Esophagus squamous epithelium (tissue), 4 donors: ENCODE data around the gene ARF3.

Experiments
- CTCF ChIP-seq, 6 experiments: fragments of 450-650 bp in 4 of 6; fragments of 200-600 bp in 2 of 6; sonication (generic) in 2 of 6; IDR thresholded peaks; one replicate each; pipeline ENCODE4 v1.5.1; 2016 to 2019; ENCODE audit warnings: antibody characterized with exemption in 6 of 6, mild to moderate bottlenecking in 4 of 6, moderate library complexity in 4 of 6
- POLR2A ChIP-seq, 4 donors: fragments of 450-650 bp; IDR thresholded peaks; one replicate each; pipeline ENCODE4 v1.6.1; 2017; ENCODE audit warnings: antibody characterized with exemption in 4 of 4, mild to moderate bottlenecking in 4 of 4, moderate library complexity in 3 of 4

GRCh38 chr12:48924617-48925303 lies 32.5 kb downstream of the ARF3 start:
- peak; percentile 51 to 69 (median 64) for TF ChIP-seq CTCF (IDR thresholded peaks at IDR 0.05)
- peak in 1 of 4 donors; percentile 10 for TF ChIP-seq POLR2A (IDR thresholded peaks at IDR 0.05)
